Measurements from ENCODE around the gene ITCH. TPM values are rescaled to one million over a fixed set of nuclear protein-coding genes. Genes with fewer than 3 reads are reported as not detected.

Gene ITCH
- total RNA-seq, 1 experiment from 2014 or later = 78.8 TPM

- ChIA-PET CTCF (no interaction called here), RAD21 (ENCODE audit: low non-redundant PET in 1 of 2, low total read pairs in 2 of 2, uncharacterized antibody in 2 of 2, unreplicated experiment in 2 of 2) (interaction anchor here in 1 of 2 experiments (0.6 kb wide), 1 partner anchor 133 kb away, joined by 5 read pairs; no protein-coding TSS in a partner anchor), POLR2A (no interaction called here)
- Histone ChIP-seq H4K20me1 (ENCODE audit: insufficient read depth) (no peaks in the 10 kb centered on the region), H2AFZ (ENCODE audit: low read depth, low read length, poor library complexity, severe bottlenecking) (no peak overlapping the region), H3K4me3 (replicated peaks in 1 of 2; ENCODE audit: low read depth in 1 of 2, low read length in 2 of 2) (no peak overlapping the region), H3K36me3 (ENCODE audit: control insufficient read depth in 1 of 2, insufficient read depth in 2 of 2, low read length in 2 of 2) (peaks cover 40 to 44% of the 10 kb centered on the region in 2 experiments), H3K9ac (ENCODE audit: low read length) (no peak overlapping the region), H3K27me3 (ENCODE audit: insufficient read depth, low read length) (no peaks in the 10 kb centered on the region), H3K27ac (ENCODE audit: low read depth, low read length) (no peak overlapping the region), H3K4me1 (ENCODE audit: control insufficient read depth in 1 of 2, insufficient read depth in 2 of 2, low read length in 2 of 2) (no peaks in the 10 kb centered on the region), H3K9me3 (ENCODE audit: control insufficient read depth in 1 of 2, insufficient read depth in 1 of 2, low read depth in 1 of 2, low read length in 2 of 2) (no peaks in the 10 kb centered on the region), H3K79me2 (ENCODE audit: insufficient read depth, low read length) (peaks cover 6% of the 10 kb centered on the region; the same call in 1 of the 2 replicates), H3K9me2 (ENCODE audit: insufficient read depth) (no peaks in the 10 kb centered on the region), H3K4me2 (ENCODE audit: low read length) (no peak overlapping the region)
- DNase-seq (ENCODE audit: low read depth, low spot score) (no peak), ATAC-seq (no peak)
- intact Hi-C loops (cut with micrococcal nuclease) = no loop called here
- no TSS peak for BruUV-seq (replicated peaks)
- TF ChIP-seq EZH2phosphoT487 (IDR thresholded peaks at IDR 0.05; ENCODE audit: borderline replicate concordance) (no peak), RAD21 (IDR thresholded peaks at IDR 0.05; ENCODE audit: low read depth) (no peak), JUND (IDR thresholded peaks at IDR 0.05) (no peak), POLR2AphosphoS5 (IDR thresholded peaks at IDR 0.05; ENCODE audit: low read depth, low read length) (no peak), TCF7L2 (IDR thresholded peaks at IDR 0.05; ENCODE audit: borderline replicate concordance, extremely low read depth, insufficient read depth, insufficient read length) (no peak), FOSL1 (IDR thresholded peaks at IDR 0.05; ENCODE audit: low read depth) (no peak), SRF (IDR thresholded peaks at IDR 0.05; ENCODE audit: low read depth) (no peak), ZBTB33 (IDR thresholded peaks at IDR 0.05; ENCODE audit: extremely low read depth, insufficient replicate concordance, low read length) (no peak), MAX (IDR thresholded peaks at IDR 0.05) (no peak), CEBPB (IDR thresholded peaks at IDR 0.05; ENCODE audit: low read depth) (no peak), SP1 (IDR thresholded peaks at IDR 0.05; ENCODE audit: low read depth) (no peak), ATF3 (IDR thresholded peaks at IDR 0.05) (no peak), ELF1 (IDR thresholded peaks at IDR 0.05; ENCODE audit: borderline replicate concordance, low read depth) (no peak), REST (IDR thresholded peaks at IDR 0.05; ENCODE audit: low read depth) (no peak), SIN3A (IDR thresholded peaks at IDR 0.05; ENCODE audit: low read depth) (no peak), EZH2 (IDR thresholded peaks at IDR 0.05) (no peak), POLR2A (IDR thresholded peaks at IDR 0.05; ENCODE audit: borderline replicate concordance, extremely low read depth, insufficient read depth, insufficient read length) (no peak), CTCF (IDR thresholded peaks at IDR 0.05 in 2 of 3, conservative IDR thresholded peaks at IDR 0.05 in 1 of 3; ENCODE audit: borderline replicate concordance in 1 of 3, insufficient read depth in 1 of 3, low read depth in 2 of 3, low read length in 2 of 3) (no peak)
Measured at GRCh38 chr20:34445177-34446065, 82.3 kb downstream of the ITCH start.
